Measurements from ENCODE around the gene LYPD6B. TPM values are rescaled to one million over a fixed set of nuclear protein-coding genes. Genes with fewer than 3 reads are reported as not detected.

The LYPD6B gene
- total RNA-seq, 1 donor from 2014 or later = not detected

GRCh38 chr2:149034406-149034805, 4.1 kb upstream of the LYPD6B start:
- intact Hi-C loops (cut with micrococcal nuclease) = no loop called here
- Histone ChIP-seq H3K27ac (replicated peaks) (no peak overlapping the region), H3K36me3 (no peaks in the 10 kb centered on the region), H3K9me3 (replicated peaks) (no peaks in the 10 kb centered on the region), H3K4me1 (no peaks in the 10 kb centered on the region), H3K27me3 (ENCODE audit: low read depth) (peaks cover 88% of the 10 kb centered on the region), H3K4me3 (no peak overlapping the region)
- DNase-seq = no peak
- TF ChIP-seq CTCF (IDR thresholded peaks at IDR 0.05; ENCODE audit: borderline replicate concordance) = no peak

DNA sequence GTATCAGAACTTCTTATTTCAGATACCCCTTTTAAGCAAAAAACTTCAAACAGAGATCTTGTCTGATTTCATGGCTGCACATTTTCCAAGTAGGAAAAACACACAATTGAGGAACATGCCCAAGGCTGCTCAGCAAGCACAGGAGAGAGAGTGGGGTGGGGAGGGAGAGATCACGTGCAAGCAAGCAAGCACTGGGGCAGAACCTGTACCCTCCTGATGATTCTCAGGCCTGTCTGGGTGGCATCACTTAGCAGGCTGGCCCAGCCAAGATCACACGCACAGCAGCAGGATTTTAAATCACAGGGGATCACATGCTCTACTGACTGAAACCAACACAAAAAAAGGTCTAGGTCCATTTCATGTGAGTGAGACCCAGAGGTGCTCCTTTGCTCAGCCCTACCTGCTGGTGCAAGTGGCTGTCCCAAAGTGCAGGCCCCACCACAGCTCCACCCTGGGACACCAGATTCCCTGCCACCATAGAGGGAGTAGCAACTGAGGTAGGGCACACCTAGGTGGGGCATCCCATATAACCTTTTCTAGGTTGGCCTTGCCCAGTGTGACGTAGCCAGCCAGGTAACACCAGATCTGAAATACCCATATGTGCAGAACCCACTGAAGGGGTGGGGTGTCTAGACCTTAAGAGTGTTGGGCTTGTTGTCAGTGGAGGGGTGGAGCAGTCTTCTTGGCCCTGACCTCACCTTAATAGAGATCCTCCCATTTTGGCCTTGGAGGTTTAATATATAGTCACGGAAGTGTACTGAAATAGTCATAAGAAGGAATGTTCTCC, 1.8 kb upstream of the LYPD6B start:
- Histone ChIP-seq H3K4me1 (no peaks in the 10 kb centered on the region), H3K4me3 (no peak overlapping the region), H3K27ac (replicated peaks) (no peak overlapping the region), H3K36me3 (no peaks in the 10 kb centered on the region), H3K27me3 (ENCODE audit: low read depth) (peaks cover 89% of the 10 kb centered on the region), H3K9me3 (replicated peaks) (no peaks in the 10 kb centered on the region)
- DNase-seq = no peak
- intact Hi-C loops (cut with micrococcal nuclease) = no loop called here
- no peak for TF ChIP-seq CTCF (IDR thresholded peaks at IDR 0.05; ENCODE audit: borderline replicate concordance)

GRCh38 chr2:149037851-149038250, 648 bp upstream of the LYPD6B start:
- H3K4me1 ChIP-seq = no peaks in the 10 kb centered on the region
- intact Hi-C loops (cut with micrococcal nuclease) = no loop called here
- no peak overlapping the region for H3K27ac ChIP-seq (replicated peaks)
- no peak for TF ChIP-seq CTCF (IDR thresholded peaks at IDR 0.05; ENCODE audit: borderline replicate concordance)
- H3K4me3 ChIP-seq = no peak overlapping the region
- DNase-seq = no peak
- H3K9me3 ChIP-seq (replicated peaks) = no peaks in the 10 kb centered on the region
- peaks cover 81% of the 10 kb centered on the region for H3K27me3 ChIP-seq (ENCODE audit: low read depth)
- H3K36me3 ChIP-seq = no peaks in the 10 kb centered on the region

DNA sequence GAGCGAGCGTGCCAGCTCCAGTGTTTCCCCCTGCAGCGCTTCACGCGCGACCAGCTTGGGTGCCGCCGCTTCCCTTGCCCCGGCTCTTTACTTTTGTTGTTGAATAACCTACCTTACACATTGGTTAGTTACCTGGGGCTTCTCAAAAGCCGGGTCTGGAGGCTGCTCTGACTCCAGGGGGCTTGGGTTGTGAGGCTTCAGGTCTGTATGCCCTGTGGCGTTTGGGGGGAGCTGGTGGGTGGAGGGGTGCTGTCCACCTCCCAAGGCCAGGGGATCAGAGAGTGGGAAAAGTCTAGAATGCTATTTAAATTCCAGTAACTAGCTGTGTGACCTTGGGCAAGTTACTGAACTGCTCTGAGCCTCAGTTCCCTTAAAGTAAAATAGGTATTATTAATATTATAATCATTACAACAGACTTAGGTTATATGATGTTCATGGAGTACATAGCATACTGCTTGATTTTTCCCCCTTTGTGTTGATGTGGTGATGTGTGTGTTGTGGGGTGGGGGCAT, 770 bp downstream of the LYPD6B start:
- TF ChIP-seq CTCF (IDR thresholded peaks at IDR 0.05; ENCODE audit: borderline replicate concordance) = no peak
- H3K4me3 ChIP-seq = peak overlapping the region; percentile 48
- no peak overlapping the region for H3K27ac ChIP-seq (replicated peaks)
- intact Hi-C loops (cut with micrococcal nuclease) = no loop called here
- H3K9me3 ChIP-seq (replicated peaks) = no peaks in the 10 kb centered on the region
- no peaks in the 10 kb centered on the region for H3K36me3 ChIP-seq
- H3K4me1 ChIP-seq = no peaks in the 10 kb centered on the region
- no peak for DNase-seq
- H3K27me3 ChIP-seq (ENCODE audit: low read depth) = peaks cover 72% of the 10 kb centered on the region

GRCh38 chr2:149040451-149040850, 2.0 kb downstream of the LYPD6B start:
- intact Hi-C loops (cut with micrococcal nuclease) = no loop called here
- H3K27ac ChIP-seq (replicated peaks) = no peak overlapping the region
- H3K4me1 ChIP-seq = no peaks in the 10 kb centered on the region

More at GRCh38 chr2:149040451-149040850, 2.0 kb downstream of the LYPD6B start:
- H3K9me3 ChIP-seq (replicated peaks) = peaks cover 9% of the 10 kb centered on the region
- DNase-seq = no peak
- H3K27me3 ChIP-seq (ENCODE audit: low read depth) = peaks cover 64% of the 10 kb centered on the region
- H3K36me3 ChIP-seq = no peaks in the 10 kb centered on the region
- H3K4me3 ChIP-seq = no peak overlapping the region
- peak; percentile 16 for TF ChIP-seq CTCF (IDR thresholded peaks at IDR 0.05; ENCODE audit: borderline replicate concordance)

All from left ventricle myocardium inferior (tissue), 1 donor.